ACC112 (cell line): ENCODE measurements around the gene COPS3.
A peak's percentile ranks its signal among the peaks of the same experiment; 100 is the strongest.

ENCODE experiments used
- H2AFZ ChIP-seq: fragments of 200-600 bp; sonication (generic); one replicate; pipeline ENCODE4 v1.6.0; 2017; ENCODE audit warnings: antibody characterized with exemption, low read length; ENCODE audit not compliant: unreplicated experiment
- H3K27ac ChIP-seq: fragments of 200-600 bp; sonication (generic); 2 replicates; pipeline ENCODE4 v1.5.1; 2014; ENCODE audit warnings: low read depth, mild to moderate bottlenecking, antibody characterized with exemption, low read length, moderate library complexity
- H3K27me3 ChIP-seq: fragments of 200-600 bp; sonication (generic); 2 replicates; pipeline ENCODE4 v1.6.1; 2014; ENCODE audit warnings: mild to moderate bottlenecking, antibody characterized with exemption, low read length, moderate library complexity, mixed read lengths; ENCODE audit not compliant: insufficient read depth
- H3K36me3 ChIP-seq: fragments of 200-600 bp; sonication (generic); 2 replicates; pipeline ENCODE4 v1.6.1; 2016; ENCODE audit warnings: mild to moderate bottlenecking, antibody characterized with exemption, low read length, moderate library complexity, mixed read lengths; ENCODE audit not compliant: insufficient read depth
- H3K4me1 ChIP-seq: fragments of 200-600 bp; sonication (generic); one replicate; pipeline ENCODE4 v1.6.1; 2016; ENCODE audit warnings: low read length, mixed read lengths; ENCODE audit not compliant: insufficient read depth, unreplicated experiment, control insufficient read depth
- H3K4me3 ChIP-seq: fragments of 200-600 bp; sonication (generic); 2 replicates; pipeline ENCODE4 v1.5.1; 2014; ENCODE audit warnings: mild to moderate bottlenecking, low read depth, low read length
- H3K79me2 ChIP-seq: fragments of 200-600 bp; sonication (generic); one replicate; pipeline ENCODE4 v1.6.0; 2016; ENCODE audit warnings: low read length; ENCODE audit not compliant: control insufficient read depth, unreplicated experiment, insufficient read depth

The COPS3 gene

DNA sequence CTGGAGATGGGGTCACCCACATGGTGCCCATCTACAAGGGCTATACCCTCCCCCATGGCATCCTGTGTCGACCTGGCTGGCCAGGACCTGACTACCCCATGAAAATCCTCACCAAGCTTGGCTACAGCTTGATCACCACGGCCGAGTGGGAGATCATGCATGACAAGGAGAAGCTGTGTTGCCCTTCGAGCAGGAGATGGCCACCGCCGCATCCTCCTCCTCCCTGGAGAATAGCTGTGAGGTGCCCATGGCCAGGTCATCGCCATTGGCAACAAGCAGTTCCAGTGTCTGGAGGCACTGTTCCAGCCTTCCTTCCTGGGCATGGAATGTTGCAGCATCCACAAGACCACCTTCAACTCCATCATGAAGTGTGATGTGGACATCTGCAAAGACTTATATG, 38.8 kb downstream of the COPS3 start:
- H3K79me2 ChIP-seq = no peaks in the 10 kb centered on the region

DNA sequence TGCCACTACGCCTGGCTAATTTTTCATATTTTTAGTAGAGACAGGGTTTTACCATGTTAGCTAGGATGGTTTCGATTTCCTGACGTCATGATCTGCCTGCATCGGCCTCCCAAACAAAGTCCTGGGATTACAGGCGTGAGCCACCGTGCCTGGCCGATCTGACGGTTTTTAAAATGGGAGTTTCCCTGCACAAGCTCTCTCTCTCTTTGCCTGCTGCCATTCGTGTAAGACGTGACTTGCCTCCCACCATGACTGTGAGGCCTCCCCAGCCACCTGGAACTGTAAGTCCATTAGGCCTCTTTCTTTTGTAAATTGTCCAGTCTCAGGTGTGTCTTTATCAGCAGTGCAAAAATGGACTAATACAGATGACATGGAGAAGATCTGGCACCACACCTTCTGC, 39.4 kb downstream of the COPS3 start:
- peaks cover 3% of the 10 kb centered on the region for H3K79me2 ChIP-seq
- no peak overlapping the region for H2AFZ ChIP-seq
- peaks cover 7% of the 10 kb centered on the region for H3K4me1 ChIP-seq

More for the DNA sequence above, 38.8 kb downstream of the COPS3 start:
- peaks cover 3% of the 10 kb centered on the region; the same call in 1 of the 2 replicates for H3K36me3 ChIP-seq
- peaks cover 7% of the 10 kb centered on the region for H3K4me1 ChIP-seq
- no peak overlapping the region for H3K27ac ChIP-seq
- H3K4me3 ChIP-seq = no peak overlapping the region
- H2AFZ ChIP-seq = no peak overlapping the region
- no peaks in the 10 kb centered on the region for H3K27me3 ChIP-seq

GRCh38 chr17:17239832-17240231, 41.2 kb downstream of the COPS3 start:
- no peaks in the 10 kb centered on the region for H3K36me3 ChIP-seq
- H3K4me1 ChIP-seq = peaks cover 7% of the 10 kb centered on the region
- H3K27me3 ChIP-seq = no peaks in the 10 kb centered on the region
- H3K4me3 ChIP-seq = no peak overlapping the region
- H3K79me2 ChIP-seq = peaks cover 21% of the 10 kb centered on the region
- no peak overlapping the region for H3K27ac ChIP-seq
- no peak overlapping the region for H2AFZ ChIP-seq

More for the DNA sequence above, 39.4 kb downstream of the COPS3 start:
- Histone ChIP-seq H3K36me3 (peaks cover 2% of the 10 kb centered on the region; the same call in 1 of the 2 replicates), H3K27ac (no peak overlapping the region), H3K27me3 (no peaks in the 10 kb centered on the region), H3K4me3 (no peak overlapping the region)

DNA sequence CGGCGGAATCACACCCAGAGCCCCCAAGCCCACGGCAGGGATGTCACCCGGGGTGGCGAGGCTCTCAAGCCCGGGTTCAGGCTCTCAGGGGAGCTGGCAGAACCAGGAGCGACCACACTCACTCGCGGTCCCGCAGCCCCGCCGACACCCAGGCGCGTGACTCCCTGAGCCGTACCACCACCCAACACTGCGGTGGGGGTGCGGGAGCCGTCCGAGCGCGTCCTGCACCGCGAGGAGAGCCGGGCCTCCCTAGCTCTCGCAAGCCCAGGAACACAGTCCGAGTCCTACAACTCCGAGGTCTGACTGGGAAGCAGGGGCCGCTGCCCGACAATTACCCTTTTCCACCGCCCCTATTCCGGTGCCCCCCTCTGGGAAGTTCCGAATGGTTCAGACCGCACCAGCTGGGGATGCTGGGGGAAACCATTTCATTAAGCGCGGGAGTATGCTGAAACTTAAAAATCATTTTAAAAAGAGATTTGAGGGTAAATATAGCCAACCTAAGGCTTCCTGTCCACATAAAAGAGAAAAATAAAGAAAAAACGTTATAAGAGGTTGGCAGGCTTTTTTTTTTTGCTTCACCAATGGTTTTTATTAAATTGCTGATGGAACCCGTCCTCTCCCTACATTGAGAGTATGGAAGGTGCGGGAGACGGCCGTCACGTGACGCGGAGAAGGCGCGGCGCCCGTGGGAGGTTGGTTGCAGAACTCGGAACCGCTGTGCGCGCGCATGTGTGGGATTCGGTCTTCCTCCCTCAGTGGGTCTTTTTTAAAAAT, 43.8 kb downstream of the COPS3 start, which contains the start of gene FLCN:
FLCN (minus strand) TSS at position 143 of the 774 bp plus-strand sequence. CDS start 9,031 bp downstream, outside the sequence.
- H3K27ac ChIP-seq = peak within 1 kb of the TSS; percentile 89
- H3K27me3 ChIP-seq = no peaks in the 10 kb centered on the region
- peak within 1 kb of the TSS; percentile 77 for H2AFZ ChIP-seq
- H3K79me2 ChIP-seq = peaks cover 41% of the 10 kb centered on the region
- H3K36me3 ChIP-seq = 0 out of 2 replicates have a peak, but pooled peaks cover under 1% of the 10 kb centered on the region
- H3K4me3 ChIP-seq = peak within 1 kb of the TSS; percentile 82
- H3K4me1 ChIP-seq = peaks cover 7% of the 10 kb centered on the region

DNA sequence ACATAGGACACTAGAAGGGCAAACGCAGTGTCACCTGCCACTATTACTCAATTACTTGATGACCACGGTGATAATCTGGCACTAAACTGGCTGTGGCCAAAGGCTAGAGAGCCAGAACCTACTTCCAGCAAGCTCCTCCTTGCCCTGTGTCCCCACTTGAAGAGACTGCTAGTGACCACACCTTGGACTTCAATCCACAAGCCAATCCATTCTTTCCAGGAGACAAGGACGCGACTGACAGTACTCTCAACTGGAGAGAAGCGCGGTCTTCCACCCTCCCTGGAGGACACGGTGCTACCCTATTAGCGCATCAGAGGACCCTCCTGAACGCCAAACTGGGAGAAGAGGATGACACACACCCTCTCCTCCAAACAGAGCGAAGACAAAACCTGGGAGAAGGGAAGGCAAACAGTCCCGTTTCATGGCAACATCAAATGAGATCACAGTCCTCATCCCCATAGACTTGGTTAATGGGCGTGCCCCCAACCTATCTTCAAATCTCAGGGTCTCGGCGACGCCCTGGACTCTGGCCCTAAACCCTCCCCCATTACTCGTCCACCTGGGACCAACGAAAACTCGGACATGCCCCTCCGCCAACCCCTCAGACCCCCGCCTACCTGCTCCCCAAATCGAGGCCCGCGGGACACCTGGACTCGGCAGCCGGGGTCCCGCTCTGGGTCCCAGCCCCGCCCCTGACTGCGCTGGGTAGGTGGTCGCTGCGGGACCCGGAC, 44.6 kb downstream of the COPS3 start:
- Histone ChIP-seq H3K79me2 (peaks cover 48% of the 10 kb centered on the region), H3K4me1 (peaks cover 7% of the 10 kb centered on the region), H3K27ac (peak overlapping the region; percentile 89), H3K36me3 (0 out of 2 replicates have a peak, but pooled peaks cover 5% of the 10 kb centered on the region), H3K27me3 (no peaks in the 10 kb centered on the region), H2AFZ (peak overlapping the region; percentile 77), H3K4me3 (peak overlapping the region; percentile 82)

GRCh38 chr17:17235212-17236174, 45.6 kb downstream of the COPS3 start:
- Histone ChIP-seq H3K4me1 (peaks cover 7% of the 10 kb centered on the region), H3K4me3 (peak overlapping the region; percentile 82), H3K27me3 (no peaks in the 10 kb centered on the region), H3K36me3 (0 out of 2 replicates have a peak, but pooled peaks cover 5% of the 10 kb centered on the region), H2AFZ (no peak overlapping the region), H3K79me2 (peaks cover 52% of the 10 kb centered on the region), H3K27ac (peak overlapping the region; percentile 89; the same call in 1 of the 2 replicates)

DNA sequence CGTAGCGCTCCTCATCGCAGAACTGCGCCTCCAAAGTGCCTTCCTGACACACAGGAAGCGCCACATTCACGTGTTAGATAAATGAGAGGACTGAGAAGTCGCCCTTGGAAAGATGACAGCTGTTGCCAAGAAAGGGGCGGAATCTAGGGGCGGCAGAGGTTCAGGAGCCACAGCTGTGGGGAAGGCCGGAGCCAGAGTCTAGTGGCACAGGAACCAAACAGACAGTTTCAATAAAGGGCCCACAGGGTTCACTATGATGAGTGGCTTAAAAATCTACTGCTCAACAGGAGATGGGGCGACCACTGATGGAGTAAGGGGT, 48.8 kb downstream of the COPS3 start:
- H3K79me2 ChIP-seq = peaks cover 64% of the 10 kb centered on the region
- no peak overlapping the region for H3K4me3 ChIP-seq
- peaks cover 9% of the 10 kb centered on the region; the same call in 1 of the 2 replicates for H3K36me3 ChIP-seq
- H3K4me1 ChIP-seq = no peaks in the 10 kb centered on the region
- no peaks in the 10 kb centered on the region for H3K27me3 ChIP-seq
- no peak overlapping the region for H3K27ac ChIP-seq
- no peak overlapping the region for H2AFZ ChIP-seq

DNA sequence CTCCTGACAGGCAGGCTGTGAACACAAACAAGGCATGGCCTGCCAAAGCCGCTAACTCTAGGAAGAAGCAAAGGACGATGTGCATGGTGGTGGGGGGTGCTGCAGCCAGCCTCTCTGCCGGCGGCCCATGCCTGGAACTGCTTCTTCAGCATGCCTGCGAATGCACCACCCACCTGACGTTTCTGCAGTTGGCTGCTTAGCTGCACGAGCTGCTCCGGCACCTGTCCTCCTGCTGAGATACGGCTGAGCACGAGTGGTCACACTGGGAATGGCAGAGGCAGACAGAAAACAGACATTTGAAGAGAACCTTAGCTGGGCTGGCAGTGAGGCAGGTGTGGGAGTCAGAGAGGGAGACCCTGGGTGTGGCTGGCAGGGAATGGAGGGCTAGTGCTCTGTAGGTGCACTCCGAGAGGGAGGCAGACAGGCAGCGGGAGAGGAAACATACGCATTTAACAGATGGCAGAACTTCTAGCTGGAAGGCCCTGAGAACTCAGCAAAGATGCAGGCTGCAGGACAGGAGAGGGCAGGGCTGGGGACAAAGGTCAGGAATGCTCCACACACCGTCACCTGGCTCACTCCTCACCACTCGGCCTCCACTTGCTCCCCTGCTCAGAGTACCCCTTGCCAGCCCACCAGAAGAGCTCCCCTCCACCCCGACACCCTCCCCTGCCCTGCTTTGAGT, 49.3 kb downstream of the COPS3 start:
- no peak overlapping the region for H3K4me3 ChIP-seq
- H3K27ac ChIP-seq = no peak overlapping the region
- H3K36me3 ChIP-seq = peaks cover 9% of the 10 kb centered on the region; the same call in 1 of the 2 replicates
- H2AFZ ChIP-seq = no peak overlapping the region
- H3K4me1 ChIP-seq = no peaks in the 10 kb centered on the region
- peaks cover 63% of the 10 kb centered on the region for H3K79me2 ChIP-seq
- H3K27me3 ChIP-seq = no peaks in the 10 kb centered on the region

GRCh38 chr17:17229416-17230384, 51.3 kb downstream of the COPS3 start:
- H3K27ac ChIP-seq = no peak overlapping the region
- no peaks in the 10 kb centered on the region for H3K4me1 ChIP-seq
- H3K4me3 ChIP-seq = no peak overlapping the region
- no peaks in the 10 kb centered on the region for H3K27me3 ChIP-seq
- no peak overlapping the region for H2AFZ ChIP-seq
- peaks cover 14% of the 10 kb centered on the region; the same call in 1 of the 2 replicates for H3K36me3 ChIP-seq
- peaks cover 42% of the 10 kb centered on the region for H3K79me2 ChIP-seq
